Lower leg skin (tissue), 4 donors: Measurements from ENCODE around the gene KDM6B. TPM values are rescaled to one million over a fixed set of nuclear protein-coding genes. Genes with fewer than 3 reads are reported as not detected.
A peak's percentile ranks its signal among the peaks of the same experiment; 100 is the strongest.

Experiments
- DNase-seq, 2 donors: peaks; one replicate each; pipeline ENCODE4 v3.0.0-alpha.2; 2019; ENCODE audit warnings: low spot score in 2 of 2
- H3K4me3 ChIP-seq: fragments of 200-600 bp; sonication (generic); 2 replicates; pipeline ENCODE4 v1.5.1; 2017; ENCODE audit warnings: mild to moderate bottlenecking, low read depth; ENCODE audit not compliant: poor library complexity, severe bottlenecking
- POLR2A ChIP-seq, 2 donors: fragments of 450-650 bp; IDR thresholded peaks; one replicate each; pipeline ENCODE4 v1.6.1; 2016 to 2017; ENCODE audit warnings: antibody characterized with exemption in 2 of 2, mild to moderate bottlenecking in 1 of 2, moderate library complexity in 1 of 2
- WGBS, 2 donors: methylation state at CpG; one replicate each; pipeline ENCODE4 v1.1.5; 2018; 5-methylcytosine and 5-hydroxymethylcytosine counted together
- intact Hi-C: fragments of 100-400 bp; cut with DNase I; formaldehyde crosslinking; loops from one replicate; pipeline ENCODE4 v1.15.0; 2023; ENCODE audit warnings: low total_unique reads
- total RNA-seq, 4 donors: library from RNA; depleted of rRNA; stranded (reverse); fragments of >200 nt; gene quantifications; one replicate each; pipeline ENCODE4 v1.1.0, GENCODE V29; 2016
- TF ChIP-seq, protein P1 (sequence below), 3 donors: fragments of 450-650 bp; IDR thresholded peaks; one replicate each; pipeline ENCODE4 v1.5.1; 2016; ENCODE audit warnings: antibody characterized with exemption in 3 of 3, mild to moderate bottlenecking in 3 of 3, moderate library complexity in 2 of 3

Gene KDM6B
- total RNA-seq, 4 donors from 2014 or later, result 12.5 to 30.9 (median 18.0) TPM

DNA sequence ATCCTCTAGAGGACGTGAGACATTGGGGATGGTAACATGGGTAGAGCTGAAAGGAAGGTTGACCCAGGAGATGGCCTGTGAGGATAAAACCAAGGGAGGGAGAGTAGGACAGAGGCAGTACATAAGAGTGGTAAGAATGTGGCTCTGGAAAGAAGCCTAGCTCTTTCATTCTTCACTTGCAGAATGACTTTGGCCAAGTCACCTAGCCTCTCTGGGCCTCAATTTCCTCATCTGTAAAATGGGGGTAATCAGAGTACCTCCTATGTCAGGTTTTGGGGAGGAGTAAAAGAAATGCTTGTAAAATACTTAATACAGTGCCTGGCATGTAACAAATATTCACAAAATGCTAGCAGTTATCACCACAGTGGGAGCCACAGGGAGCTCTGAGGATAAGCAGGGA, 6.9 kb downstream of the KDM6B start:
- TF ChIP-seq, protein P1, sequence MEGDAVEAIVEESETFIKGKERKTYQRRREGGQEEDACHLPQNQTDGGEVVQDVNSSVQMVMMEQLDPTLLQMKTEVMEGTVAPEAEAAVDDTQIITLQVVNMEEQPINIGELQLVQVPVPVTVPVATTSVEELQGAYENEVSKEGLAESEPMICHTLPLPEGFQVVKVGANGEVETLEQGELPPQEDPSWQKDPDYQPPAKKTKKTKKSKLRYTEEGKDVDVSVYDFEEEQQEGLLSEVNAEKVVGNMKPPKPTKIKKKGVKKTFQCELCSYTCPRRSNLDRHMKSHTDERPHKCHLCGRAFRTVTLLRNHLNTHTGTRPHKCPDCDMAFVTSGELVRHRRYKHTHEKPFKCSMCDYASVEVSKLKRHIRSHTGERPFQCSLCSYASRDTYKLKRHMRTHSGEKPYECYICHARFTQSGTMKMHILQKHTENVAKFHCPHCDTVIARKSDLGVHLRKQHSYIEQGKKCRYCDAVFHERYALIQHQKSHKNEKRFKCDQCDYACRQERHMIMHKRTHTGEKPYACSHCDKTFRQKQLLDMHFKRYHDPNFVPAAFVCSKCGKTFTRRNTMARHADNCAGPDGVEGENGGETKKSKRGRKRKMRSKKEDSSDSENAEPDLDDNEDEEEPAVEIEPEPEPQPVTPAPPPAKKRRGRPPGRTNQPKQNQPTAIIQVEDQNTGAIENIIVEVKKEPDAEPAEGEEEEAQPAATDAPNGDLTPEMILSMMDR (IDR thresholded peaks at IDR 0.05), result no peak
- TF ChIP-seq POLR2A (IDR thresholded peaks at IDR 0.05), result no peak
- H3K4me3 ChIP-seq, result no peak overlapping the region
- no peak for DNase-seq
- WGBS, 2 donors, result 67 to 73% methylated on average over 1 of the region's 1 CpG
- intact Hi-C loops, result no loop called here

DNA sequence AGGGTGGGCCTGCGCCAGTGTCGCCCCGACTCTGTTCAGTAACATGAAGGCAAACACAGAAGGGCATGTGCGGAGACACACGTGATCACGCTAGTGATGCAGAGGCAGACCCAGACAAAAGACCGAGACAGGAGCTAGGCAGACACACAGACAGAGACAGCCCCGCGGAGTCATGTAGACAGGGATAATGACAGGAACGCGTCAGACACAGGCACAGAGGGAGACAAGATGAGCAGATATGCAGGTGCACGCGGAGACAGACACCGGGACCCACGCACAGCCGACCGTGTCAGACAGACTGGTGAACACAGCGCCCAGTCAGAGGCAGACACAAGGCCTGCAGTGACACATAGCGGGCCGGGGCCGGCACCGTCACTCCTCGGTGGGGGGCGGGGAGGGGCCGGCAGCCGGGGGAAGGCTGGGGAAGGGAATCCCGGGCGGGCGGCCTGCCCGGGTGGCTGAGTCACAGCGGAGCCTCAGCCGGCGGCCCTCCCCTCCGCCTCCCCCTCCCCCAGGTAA, 7.4 kb downstream of the KDM6B start:
- peak; percentile 79 to 98 for DNase-seq
- intact Hi-C loops, result no loop called here
- 1 to 2% methylated on average over 26 to 34 of the region's 34 CpGs for WGBS, 2 donors
- TF ChIP-seq, protein P1 (IDR thresholded peaks at IDR 0.05), result peak in 1 of 3 donors; percentile 32
- no peak for TF ChIP-seq POLR2A (IDR thresholded peaks at IDR 0.05)
- H3K4me3 ChIP-seq, result peak overlapping the region; percentile 55

DNA sequence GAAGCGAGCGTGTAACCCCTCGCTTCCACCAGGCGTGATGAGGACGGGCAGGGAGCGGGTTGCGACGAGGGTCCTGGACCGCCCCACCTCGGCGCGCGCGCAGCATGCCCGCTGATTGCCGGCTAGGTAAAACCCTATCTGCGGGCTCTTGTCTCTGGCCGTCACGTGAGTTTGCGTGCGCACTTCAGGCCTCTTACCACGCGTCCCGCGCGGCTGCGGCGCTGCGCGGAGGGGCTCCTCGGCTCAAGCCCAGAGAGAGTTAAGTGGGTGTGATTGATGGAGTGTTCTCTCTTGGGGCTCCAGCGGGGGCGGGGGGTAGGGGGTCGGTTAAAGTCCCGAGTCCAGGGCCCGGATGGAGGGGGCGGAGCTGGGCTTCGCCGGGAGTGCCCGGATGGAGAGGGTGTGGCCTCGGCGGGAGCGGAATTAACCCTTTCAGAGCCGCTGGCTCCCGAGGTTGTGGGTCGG, 7.9 kb downstream of the KDM6B start:
- peak overlapping the region; percentile 55 for H3K4me3 ChIP-seq
- 0% methylated on average over 20 to 46 of the region's 46 CpGs for WGBS, 2 donors
- intact Hi-C loops, result no loop called here
- TF ChIP-seq POLR2A (IDR thresholded peaks at IDR 0.05), result no peak
- TF ChIP-seq, protein P1 (IDR thresholded peaks at IDR 0.05), result no peak
- DNase-seq, result peak; percentile 88 to 99

DNA sequence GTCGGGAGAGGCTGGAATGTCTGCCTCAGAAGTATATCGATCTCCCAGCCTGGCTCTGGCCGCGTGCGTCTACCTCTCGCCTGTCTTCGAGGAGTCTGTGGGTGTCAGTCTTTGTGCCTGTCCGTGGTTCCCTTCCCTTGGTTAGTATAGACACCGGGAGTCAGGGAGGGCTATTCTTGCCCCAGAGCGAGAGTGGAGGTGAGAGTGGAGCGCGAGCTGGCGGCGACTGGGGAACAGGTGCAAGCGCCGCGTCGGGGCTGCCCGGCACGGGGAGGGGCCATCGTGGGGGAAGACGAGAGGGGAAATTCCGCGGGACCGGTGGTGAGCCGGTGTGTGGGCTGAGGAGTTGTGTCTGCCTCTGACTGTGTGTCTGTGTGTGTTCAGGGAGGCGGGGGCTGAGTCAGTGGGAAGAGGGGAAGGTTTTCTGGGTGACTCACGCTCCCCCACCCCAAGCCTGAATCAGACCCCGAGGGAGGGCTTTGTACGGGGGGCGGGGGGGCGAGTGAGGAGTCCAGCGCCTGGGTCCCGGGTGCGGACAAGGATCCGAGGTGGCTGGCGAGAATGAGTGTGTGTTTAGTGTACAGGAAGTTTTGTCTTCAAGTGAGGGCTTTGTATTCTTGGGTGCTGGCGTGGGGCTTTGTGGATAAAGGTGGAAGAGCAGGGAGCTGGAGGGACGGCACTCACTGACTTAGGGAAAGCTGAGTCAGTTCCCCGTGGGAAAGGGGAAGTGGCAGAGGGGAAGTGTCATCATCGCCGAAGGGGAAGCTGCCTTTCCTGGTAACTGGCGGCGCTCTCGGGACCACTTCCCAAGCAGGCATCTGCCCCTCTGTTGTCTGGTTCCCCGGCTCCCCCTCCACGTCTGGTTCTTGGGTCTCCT, 8.6 kb downstream of the KDM6B start:
- peak overlapping the region; percentile 55 for H3K4me3 ChIP-seq
- 0 to 1% methylated on average over 45 to 47 of the region's 47 CpGs for WGBS, 2 donors
- TF ChIP-seq, protein P1 (IDR thresholded peaks at IDR 0.05), result no peak
- TF ChIP-seq POLR2A (IDR thresholded peaks at IDR 0.05), result no peak
- peak; percentile 82 to 96 for DNase-seq
- intact Hi-C loops, result no loop called here

DNA sequence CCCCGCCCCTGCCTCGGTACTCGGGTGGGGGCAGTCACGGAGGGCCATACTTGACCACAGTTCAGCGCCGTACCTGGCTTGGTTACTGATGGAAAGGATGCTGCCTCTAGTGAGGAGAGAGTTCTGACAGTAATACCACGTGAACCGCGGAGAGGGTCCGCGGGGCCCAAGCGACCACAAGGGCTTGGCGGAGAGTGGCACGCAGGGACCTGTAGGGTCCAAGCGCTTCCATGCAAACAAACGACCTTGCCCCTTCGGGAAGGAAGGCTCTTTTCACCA, 9.2 kb downstream of the KDM6B start:
- TF ChIP-seq, protein P1 (IDR thresholded peaks at IDR 0.05), result no peak
- no peak for TF ChIP-seq POLR2A (IDR thresholded peaks at IDR 0.05)
- intact Hi-C loops, result no loop called here
- WGBS, 2 donors, result 0% methylated on average over 17 of the region's 17 CpGs
- H3K4me3 ChIP-seq, result peak overlapping the region; percentile 55
- no peak for DNase-seq
